GM21737 (cell line): Measurements from ENCODE around the gene ICOS.
"Not testable (repeated sequence)": the region's sequence is repeated elsewhere in the genome, so short reads cannot be mapped to it uniquely, and the experiment has no call there.

Source experiments
- ATAC-seq: cut with Tn5 transposase; IDR thresholded peaks from one replicate; pipeline ENCODE4 v1.9.1; 2021; ENCODE audit warnings: mild to moderate bottlenecking, moderate library complexity; ENCODE audit not compliant: unreplicated experiment

The ICOS gene

DNA sequence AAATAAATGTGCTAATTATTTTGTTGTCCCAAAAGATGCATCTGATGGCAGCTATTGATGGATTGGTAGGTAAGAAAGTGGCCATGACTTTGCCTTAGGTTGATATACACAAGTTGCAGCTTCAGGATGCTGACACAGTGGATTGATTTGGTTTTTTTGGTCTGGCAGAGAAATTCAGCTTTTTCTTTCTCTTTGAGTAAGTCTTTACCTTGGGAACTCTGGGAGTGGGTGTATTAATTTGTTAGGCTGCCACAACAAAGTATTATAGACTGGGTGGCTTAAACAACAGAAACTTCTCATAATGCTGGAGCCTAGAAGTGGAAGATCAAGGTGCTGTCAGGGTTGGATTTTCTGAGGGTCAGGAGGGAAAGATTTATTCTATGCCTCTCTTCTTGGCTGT, 19.8 kb upstream of the ICOS start:
- ATAC-seq, result no peak

GRCh38 chr2:203918264-203918663, 18.3 kb upstream of the ICOS start:
- no peak for ATAC-seq

- no peak for ATAC-seq
These were observed 17.7 kb upstream of the ICOS start for GRCh38 chr2:203918839-203919238.

DNA sequence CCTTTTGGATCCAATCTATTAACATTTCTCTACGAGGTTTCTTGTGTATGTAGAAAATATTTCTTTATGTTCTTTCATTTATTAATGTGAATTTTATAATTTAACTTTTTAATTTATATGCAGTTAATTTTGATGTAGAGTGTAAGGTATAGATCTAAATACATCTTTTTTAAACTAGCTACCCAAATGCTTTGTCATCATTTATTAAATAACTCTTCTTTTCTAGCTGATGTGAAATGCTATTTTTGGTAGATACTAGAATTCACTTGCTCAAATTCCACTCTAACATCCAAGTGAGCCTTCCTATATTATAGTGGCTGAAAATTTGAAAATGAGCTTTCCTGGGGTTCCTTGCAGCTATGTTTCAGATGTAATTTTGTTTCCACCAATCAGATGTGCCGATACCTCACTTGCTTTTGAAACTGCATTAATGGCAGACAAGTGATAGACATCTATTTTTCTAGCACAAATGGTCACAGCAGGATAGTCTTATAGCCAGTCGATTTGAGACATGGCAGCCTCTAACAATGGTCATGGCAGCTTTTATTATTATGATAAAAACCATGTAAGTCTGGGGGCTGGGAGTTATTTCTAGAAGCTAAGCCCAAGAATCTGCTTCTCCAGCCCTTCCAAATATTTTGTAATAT, 10.9 kb upstream of the ICOS start:
- no peak for ATAC-seq

DNA sequence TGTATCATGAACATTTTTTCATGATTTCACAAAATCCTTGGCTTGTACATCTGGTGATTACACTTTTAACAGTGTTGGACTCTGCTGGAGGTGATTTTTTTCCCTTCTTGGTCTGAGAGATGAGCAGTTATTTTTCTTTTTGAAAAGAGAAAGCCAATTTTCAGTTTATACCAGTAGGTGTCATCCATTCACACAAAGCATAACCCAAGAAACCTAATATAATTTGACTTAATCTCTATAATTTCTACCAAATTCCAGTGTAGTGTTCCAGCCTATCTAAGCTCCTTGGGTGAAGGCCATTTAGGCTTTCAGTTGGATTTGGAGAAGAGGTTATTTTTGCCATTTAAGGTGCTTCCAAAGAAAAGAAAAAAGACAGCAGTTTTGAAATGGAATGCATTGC, 7.7 kb upstream of the ICOS start:
- no peak for ATAC-seq

DNA sequence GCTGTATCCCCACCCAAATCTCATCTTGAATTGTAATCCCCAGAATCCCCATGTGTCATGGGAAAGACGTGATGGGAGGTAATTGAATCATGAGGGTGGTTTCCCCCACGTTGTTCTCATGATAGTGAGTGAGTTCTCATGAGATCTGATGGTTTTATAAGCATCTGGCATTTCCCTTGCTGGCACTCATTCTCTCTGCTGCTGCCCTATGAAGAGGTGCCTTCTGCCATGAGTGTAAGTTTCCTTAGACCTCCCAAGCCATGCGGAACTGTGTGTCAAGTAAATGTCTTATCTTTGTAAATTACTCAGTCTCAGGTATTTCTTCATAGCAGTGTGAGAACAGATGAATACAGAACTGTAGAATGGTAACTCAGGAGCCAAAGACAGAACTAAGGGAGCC, 5.3 kb upstream of the ICOS start:
- ATAC-seq, result not testable (repeated sequence)

DNA sequence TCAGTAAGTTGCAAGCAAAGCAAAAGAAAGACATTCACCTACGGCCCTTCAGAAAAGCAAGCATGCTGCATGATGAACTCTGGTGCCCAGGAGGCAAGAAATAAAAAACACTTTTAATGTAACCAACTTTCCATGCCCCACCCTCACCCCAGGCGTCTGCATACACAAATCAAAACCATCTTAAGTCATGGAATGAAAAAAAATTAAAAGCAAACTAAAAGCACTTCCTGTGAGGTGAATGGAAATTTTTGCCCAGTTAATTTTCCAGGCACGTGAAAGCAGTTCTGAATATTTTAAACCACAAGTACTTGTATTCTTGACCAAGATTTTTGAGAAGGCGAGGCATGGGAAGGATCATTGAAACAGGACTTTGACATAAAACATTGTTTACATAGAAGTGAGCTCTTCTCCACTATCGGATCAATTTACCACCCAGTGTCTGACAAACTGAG, 2.5 kb upstream of the ICOS start:
- no peak for ATAC-seq

DNA sequence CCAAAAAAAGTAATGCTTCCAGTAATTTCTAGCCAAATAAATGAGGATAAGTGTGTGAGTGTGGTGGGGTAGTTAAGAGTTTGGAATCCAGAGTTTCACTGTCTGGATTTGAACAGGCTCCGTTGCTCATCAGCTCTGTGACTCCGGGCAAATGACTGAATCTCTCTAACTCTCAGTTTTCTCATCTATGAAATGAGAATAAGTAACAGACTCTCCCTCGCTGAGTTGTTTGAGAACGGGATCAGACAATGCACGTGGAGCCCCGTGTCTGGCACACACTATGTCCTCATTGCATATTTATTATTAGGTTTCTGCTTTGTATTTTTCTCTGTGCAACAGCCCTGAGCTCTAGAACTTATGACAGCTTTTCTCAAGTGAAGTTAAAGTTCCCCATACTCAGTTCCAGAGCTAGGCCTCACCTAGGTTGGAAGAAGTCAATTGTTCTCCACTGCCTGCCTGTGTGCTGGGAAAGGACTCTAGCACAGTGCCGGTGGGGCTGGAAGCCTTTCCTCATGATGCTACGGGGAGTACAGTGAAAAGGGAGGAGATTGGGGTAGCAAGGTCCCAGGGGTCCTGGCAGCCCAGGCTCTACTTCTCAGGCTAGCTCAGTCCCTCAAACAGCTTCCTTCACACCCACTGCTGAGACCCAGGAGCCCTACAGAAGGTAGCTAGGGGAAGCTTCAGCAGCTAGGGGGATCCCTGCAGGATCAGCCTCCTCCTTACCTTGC, 1.7 kb upstream of the ICOS start:
- ATAC-seq, result no peak

GRCh38 chr2:203935568-203935967, 995 bp upstream of the ICOS start:
- no peak for ATAC-seq

DNA sequence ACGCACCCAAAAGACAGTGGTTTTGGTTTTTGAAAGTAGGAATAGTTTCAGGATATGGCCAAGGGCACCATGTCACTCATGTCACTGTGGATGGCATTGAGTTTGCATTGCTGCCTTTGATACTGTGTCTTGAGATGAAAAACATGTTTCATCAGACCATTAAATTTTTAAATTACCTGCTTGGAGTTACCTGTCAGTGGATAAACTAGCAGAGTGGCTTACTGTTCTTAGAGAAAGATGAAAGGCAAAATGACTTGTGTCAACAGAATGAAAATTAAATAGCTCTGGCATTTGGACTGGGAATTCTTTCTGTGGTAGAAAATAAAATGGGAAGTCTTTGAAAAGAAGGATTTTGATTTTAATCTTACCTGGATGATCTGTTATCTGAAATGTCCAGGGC, 386 bp downstream of the ICOS start:
- no peak for ATAC-seq

GRCh38 chr2:203937788-203938187, 1.2 kb downstream of the ICOS start:
- no peak for ATAC-seq

DNA sequence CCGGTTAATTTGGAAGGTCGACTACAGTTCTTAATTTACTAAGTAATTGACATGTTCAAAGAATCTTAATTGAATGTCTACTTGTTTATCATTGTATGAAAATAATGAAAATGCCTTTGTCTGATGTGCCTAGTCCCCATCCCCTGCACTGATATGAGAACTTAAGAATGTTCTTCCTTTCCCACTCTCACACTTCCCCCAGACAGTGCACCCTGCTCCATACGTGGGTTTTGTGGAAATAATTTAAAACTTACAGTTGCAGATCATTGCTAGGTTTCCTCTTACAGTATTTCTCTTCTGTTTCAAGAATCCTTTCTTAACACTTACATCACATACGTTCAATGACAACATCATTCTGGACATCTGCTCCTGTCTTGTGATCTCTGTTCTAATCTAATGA, 3.5 kb downstream of the ICOS start:
- ATAC-seq, result no peak

DNA sequence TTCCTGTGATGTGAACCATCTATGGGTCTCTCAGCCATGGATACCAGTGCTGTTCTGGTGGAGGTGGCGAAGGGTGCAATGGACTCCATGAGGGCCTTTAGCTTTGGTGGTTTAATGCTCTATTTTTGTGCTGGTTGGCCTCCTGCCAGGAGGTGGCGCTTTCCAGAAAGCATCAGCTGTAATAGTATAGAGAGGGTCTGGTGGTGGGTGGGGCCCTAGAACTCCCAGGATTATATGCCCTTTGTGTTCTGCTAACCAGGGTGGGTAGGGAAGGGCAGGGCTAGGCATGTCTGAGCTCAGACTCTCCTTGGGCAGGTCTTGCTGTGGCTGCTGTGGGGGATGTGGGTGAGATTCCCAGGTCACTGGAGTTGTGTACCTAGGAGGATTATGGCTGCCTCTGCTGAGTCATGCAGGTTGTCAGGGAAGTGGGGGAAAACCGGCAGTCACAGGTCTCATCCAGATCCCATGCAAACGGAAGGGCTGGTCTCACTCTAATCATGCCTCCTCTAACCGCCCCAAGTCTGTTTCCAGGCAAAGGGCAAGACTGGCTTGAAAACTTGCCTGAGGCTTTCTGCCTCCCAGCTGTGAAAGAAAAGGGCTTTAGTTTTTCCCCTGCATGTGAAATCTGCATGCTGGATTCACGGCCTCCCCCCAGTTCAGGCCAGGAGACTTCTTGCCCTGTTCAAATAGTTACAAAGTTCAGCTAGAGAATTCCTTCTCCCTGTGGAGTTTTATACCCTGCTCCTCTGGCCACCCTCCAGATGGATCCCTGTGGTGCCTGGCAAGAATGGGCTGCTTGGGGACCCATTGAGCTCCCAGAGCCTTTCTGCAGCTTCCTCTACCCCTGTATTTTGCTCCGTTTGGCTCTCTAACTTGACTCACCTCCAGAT, 7.2 kb downstream of the ICOS start:
- ATAC-seq, result not testable (repeated sequence)

- no peak for ATAC-seq
These were observed 12.2 kb downstream of the ICOS start for GRCh38 chr2:203948733-203949132.

DNA sequence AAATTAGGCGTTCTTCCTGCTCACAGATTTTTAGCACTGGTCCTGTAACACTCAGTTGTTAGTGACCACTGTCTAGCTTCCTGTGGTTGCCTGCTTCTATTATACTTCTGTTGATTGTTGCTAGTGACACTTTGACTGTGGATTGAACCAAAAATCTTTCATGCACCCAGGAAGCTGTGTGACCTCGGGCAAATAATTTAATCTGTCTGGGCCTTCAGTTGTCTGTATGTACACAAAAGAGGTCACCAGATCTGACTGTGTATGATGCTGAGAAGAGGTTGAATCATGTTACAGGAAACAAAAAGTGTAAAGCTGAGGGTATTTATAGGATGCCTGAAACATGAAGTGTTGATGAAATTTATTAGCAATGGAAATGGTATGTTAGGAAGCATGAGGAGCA, 12.7 kb downstream of the ICOS start:
- no peak for ATAC-seq

- no peak for ATAC-seq
These were observed 14.9 kb downstream of the ICOS start for GRCh38 chr2:203951366-203951902.

DNA sequence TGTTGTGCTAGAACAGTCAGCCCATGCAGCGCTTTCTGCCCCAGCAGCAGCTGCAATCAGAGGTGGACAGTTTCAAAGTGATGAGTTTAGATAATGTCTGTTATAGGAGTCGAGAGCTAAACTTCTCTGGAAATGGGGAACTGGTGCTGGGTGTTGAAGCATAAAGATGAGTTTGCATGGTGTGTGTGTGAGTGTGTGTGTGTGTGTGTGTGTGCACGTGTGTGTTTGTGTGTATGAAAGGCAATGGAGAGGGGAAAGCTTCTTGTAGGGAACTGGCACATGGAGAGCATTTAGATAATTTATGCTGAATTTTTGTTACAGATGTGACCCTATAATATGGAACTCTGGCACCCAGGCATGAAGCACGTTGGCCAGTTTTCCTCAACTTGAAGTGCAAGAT, 22.7 kb downstream of the ICOS start:
- no peak for ATAC-seq

GRCh38 chr2:203959672-203960071, 23.1 kb downstream of the ICOS start:
- ATAC-seq, result no peak

DNA sequence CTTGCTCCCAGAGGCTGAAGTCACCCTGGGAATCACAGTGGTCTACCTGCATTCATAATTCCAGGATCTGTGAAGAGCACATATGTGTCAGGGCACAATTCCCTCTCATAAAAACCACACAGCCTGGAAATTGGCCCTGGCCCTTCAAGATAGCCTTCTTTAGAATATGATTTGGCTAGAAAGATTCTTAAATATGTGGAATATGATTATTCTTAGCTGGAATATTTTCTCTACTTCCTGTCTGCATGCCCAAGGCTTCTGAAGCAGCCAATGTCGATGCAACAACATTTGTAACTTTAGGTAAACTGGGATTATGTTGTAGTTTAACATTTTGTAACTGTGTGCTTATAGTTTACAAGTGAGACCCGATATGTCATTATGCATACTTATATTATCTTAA, 24.2 kb downstream of the ICOS start:
- ATAC-seq, result no peak

DNA sequence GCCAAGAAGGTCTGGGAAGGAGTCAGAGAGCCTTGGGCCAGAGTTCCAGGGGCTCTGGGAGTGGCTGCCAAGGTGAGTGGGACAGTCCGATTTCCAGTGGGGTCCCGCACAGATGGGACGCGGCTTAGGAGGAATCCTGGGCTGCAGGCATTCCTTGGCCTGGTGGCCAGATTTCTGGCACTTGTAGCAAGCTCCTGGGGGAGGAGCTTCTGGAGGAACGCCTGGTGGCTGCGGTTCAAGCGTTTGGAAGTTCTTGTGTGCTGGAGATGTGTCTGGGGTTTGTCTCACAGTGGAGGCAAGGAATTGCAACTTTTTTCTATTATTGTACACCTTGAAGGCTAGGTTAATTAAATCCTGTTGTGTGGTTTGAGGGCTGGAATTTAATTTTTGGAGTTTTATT, 28.6 kb downstream of the ICOS start:
- ATAC-seq, result not testable (repeated sequence)

- ATAC-seq, result no peak
These were observed 34.7 kb downstream of the ICOS start for GRCh38 chr2:203971251-203971650.
